Inflammatory macrophage (primary cell): Measurements from ENCODE around the gene RRP12.
A peak's percentile ranks its signal among the peaks of the same experiment; 100 is the strongest.

Source experiments
- DNase-seq, 2 donors: peaks; one replicate each; pipeline ENCODE4 v3.0.0-alpha.2; 2020 to 2022

RRP12 gene

DNA sequence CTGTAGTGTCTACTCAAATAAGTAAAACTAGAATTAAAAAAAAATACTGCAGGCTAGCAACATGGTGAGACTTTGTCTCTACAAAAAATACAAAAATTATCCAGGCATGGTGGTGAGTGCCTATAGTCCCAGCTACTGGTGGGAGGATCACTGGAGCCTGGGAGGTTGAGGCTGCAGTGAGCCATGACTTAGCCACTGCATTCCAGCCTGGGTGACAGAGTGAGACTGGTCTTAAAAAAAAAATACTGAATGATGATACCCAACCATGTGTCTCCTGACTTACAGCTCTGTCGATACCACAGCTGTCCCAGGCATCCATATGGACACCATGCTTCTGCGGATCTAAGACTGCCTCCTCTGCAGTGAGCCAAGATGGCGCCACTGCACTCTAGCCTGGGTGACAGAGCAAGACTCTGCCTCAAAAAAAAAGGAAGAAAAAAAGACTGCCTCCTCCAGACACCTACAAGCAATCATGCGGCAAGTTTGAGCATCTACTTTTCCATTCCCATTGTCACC, 90.0 kb downstream of the RRP12 start:
- no peak for DNase-seq

- DNase-seq: peak in 1 of 2 donors; percentile 24
These were observed 93.0 kb downstream of the RRP12 start for GRCh38 chr10:97307866-97308780.

GRCh38 chr10:97307441-97307840, 93.7 kb downstream of the RRP12 start:
- peak; percentile 81 for DNase-seq
